Measurements from ENCODE around the gene LENG1. TPM values are rescaled to one million over a fixed set of nuclear protein-coding genes. Genes with fewer than 3 reads are reported as not detected.
"Not testable (repeated sequence)": the region's sequence is repeated elsewhere in the genome, so short reads cannot be mapped to it uniquely, and the experiment has no call there.

The LENG1 gene
- total RNA-seq, 1 donor from 2014 or later = 3.7 TPM

- no peak for DNase-seq
- Mint-ChIP-seq H3K9me3 (ENCODE audit: unreplicated experiment) (peaks cover 6% of the 10 kb centered on the region), H3K4me3 (ENCODE audit: unreplicated experiment) (peak overlapping the region; percentile 98), H3K36me3 (ENCODE audit: unreplicated experiment) (no peaks in the 10 kb centered on the region), H3K27me3 (ENCODE audit: unreplicated experiment) (peaks cover 8% of the 10 kb centered on the region), H3K4me1 (ENCODE audit: low read depth, unreplicated experiment) (peaks cover 10% of the 10 kb centered on the region), H3K27ac (ENCODE audit: unreplicated experiment) (peak overlapping the region; percentile 97)
- TF ChIP-seq CTCF (IDR thresholded peaks at IDR 0.05; ENCODE audit: partially characterized antibody, unreplicated experiment) = no peak
Observed at GRCh38 chr19:54201172-54201701, 41.7 kb upstream of the LENG1 start.

GRCh38 chr19:54199401-54199800 is 39.9 kb upstream of the LENG1 start:
- H3K36me3 Mint-ChIP-seq (ENCODE audit: unreplicated experiment) = no peaks in the 10 kb centered on the region
- DNase-seq = no peak
- H3K27me3 Mint-ChIP-seq (ENCODE audit: unreplicated experiment) = peaks cover 5% of the 10 kb centered on the region
- H3K4me3 Mint-ChIP-seq (ENCODE audit: unreplicated experiment) = peak overlapping the region; percentile 74
- no peak for TF ChIP-seq CTCF (IDR thresholded peaks at IDR 0.05; ENCODE audit: partially characterized antibody, unreplicated experiment)
- peaks cover 6% of the 10 kb centered on the region for H3K9me3 Mint-ChIP-seq (ENCODE audit: unreplicated experiment)
- peak overlapping the region; percentile 72 for H3K27ac Mint-ChIP-seq (ENCODE audit: unreplicated experiment)
- H3K4me1 Mint-ChIP-seq (ENCODE audit: low read depth, unreplicated experiment) = peaks cover 10% of the 10 kb centered on the region

GRCh38 chr19:54197121-54197520 is 37.6 kb upstream of the LENG1 start:
- H3K27me3 Mint-ChIP-seq (ENCODE audit: unreplicated experiment) = peaks cover 5% of the 10 kb centered on the region
- TF ChIP-seq CTCF (IDR thresholded peaks at IDR 0.05; ENCODE audit: partially characterized antibody, unreplicated experiment) = no peak
- no peaks in the 10 kb centered on the region for H3K36me3 Mint-ChIP-seq (ENCODE audit: unreplicated experiment)
- H3K27ac Mint-ChIP-seq (ENCODE audit: unreplicated experiment) = peak overlapping the region; percentile 22
- no peak for DNase-seq
- peaks cover 4% of the 10 kb centered on the region for H3K4me1 Mint-ChIP-seq (ENCODE audit: low read depth, unreplicated experiment)
- no peak overlapping the region for H3K4me3 Mint-ChIP-seq (ENCODE audit: unreplicated experiment)
- H3K9me3 Mint-ChIP-seq (ENCODE audit: unreplicated experiment) = peaks cover 13% of the 10 kb centered on the region

- TF ChIP-seq CTCF (IDR thresholded peaks at IDR 0.05; ENCODE audit: partially characterized antibody, unreplicated experiment) = no peak
- peaks cover 13% of the 10 kb centered on the region for H3K9me3 Mint-ChIP-seq (ENCODE audit: unreplicated experiment)
- H3K36me3 Mint-ChIP-seq (ENCODE audit: unreplicated experiment) = no peaks in the 10 kb centered on the region
- no peak overlapping the region for H3K4me3 Mint-ChIP-seq (ENCODE audit: unreplicated experiment)
- DNase-seq = no peak
- peaks cover 7% of the 10 kb centered on the region for H3K27me3 Mint-ChIP-seq (ENCODE audit: unreplicated experiment)
- H3K27ac Mint-ChIP-seq (ENCODE audit: unreplicated experiment) = no peak overlapping the region
- peaks cover 4% of the 10 kb centered on the region for H3K4me1 Mint-ChIP-seq (ENCODE audit: low read depth, unreplicated experiment)
Observed at GRCh38 chr19:54196536-54196935, 37.0 kb upstream of the LENG1 start.

- H3K4me1 Mint-ChIP-seq (ENCODE audit: low read depth, unreplicated experiment); H3K36me3 Mint-ChIP-seq (ENCODE audit: unreplicated experiment); H3K27ac Mint-ChIP-seq (ENCODE audit: unreplicated experiment); H3K27me3 Mint-ChIP-seq (ENCODE audit: unreplicated experiment); DNase-seq; H3K4me3 Mint-ChIP-seq (ENCODE audit: unreplicated experiment): not testable (repeated sequence)
- H3K9me3 Mint-ChIP-seq (ENCODE audit: unreplicated experiment) = peaks cover 11% of the 10 kb centered on the region
Observed at GRCh38 chr19:54194463-54194862, 34.9 kb upstream of the LENG1 start.

All from glutamatergic neuron (in vitro differentiated cells).